GM19238 (cell line): ENCODE measurements around the gene CENPE.

Source experiments
- DNase-seq: peaks from one replicate; pipeline ENCODE4 v3.0.0; 2011; ENCODE audit warnings: low spot score; ENCODE audit not compliant: insufficient read length

CENPE gene

DNA sequence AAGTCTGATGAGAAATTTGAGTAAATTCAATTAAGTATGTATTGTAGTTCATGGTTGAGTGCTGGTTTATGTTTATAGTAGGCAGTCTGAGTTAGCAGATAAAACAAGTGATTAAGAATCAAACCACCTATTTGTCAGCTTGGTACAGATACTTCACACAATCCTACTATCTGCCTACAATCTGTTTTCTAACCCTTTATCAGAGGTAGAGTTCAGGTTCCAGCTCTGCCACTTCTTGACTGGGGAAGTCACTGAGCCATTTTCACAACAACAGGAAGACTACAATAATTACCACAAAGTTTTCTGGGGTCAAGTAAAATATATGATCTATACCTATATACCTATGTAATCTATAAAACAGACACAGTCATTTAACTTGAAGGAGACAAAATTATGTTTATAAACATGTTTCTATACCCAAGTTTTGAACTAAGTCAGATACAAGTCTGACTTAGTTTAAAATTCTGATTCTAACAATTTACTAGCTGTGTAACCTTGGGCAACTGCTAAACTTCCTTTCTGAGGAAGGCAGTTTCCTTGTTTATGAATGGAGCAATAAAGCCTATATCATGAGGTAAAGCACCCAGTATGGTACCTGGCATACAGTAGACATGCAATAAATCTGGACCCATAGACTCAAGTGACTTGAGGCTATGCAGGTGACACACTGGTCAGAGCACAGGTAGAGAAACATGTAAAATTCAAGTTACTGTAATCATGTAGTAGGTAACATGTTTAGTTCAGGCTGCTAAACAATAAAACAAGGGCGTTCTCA is 61.3 kb downstream of the CENPE start:
- no peak for DNase-seq

DNA sequence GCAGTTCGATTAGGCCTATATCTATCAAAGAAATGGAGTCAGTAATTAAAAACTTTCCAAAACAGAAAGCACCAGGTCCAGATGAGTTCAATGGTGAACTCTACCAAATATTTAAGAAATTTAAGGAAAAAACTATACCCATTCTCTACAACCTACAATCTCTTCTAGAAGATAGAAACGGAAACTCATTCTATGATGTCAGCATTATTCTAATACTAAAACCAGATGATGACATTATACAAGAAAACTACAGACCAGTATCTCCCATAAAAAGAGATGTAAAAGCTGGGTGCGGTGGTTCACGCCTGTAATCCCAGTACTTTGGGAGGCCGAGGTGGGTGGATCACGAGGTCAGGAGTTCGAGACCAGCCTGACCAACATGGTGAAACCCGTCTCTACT is 69.0 kb downstream of the CENPE start:
- no peak for DNase-seq

DNA sequence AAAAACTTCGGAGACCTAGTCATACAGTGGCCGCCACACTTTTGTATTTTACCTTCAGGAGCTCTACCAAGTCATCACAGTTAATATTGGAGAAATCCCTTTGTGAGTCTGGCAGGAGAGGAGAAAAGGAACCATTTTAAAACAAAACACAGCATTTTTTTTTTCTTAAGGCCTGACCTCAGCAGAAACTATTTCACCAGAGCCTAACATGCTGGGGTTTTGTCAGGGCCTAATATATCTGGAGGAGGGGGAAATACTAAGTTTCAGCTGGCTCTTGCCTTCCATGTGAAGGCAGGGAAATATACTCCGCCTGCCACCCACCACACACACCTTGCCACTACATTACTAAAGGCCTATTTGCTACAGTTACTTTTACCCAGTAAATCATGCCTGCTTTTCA is 72.0 kb downstream of the CENPE start:
- no peak for DNase-seq

DNA sequence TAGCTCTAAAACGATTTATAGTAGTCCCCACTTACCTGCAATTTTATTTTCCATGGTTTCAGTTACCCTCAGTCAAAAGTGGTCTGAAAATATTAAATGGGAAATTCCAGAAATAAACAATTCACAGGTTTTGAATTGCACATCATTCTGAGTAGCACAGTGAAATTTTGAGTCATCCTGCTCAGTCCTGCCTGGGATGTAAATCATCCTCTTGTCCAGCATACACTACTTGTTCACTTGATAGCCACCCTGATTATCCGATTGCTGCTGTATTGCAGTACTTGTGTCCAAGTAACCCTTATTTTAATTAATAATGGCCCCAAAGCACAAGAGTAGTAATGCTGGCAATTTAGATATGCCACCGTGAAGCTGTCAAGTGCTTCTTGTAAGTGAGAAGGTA is 75.0 kb downstream of the CENPE start:
- no peak for DNase-seq

DNA sequence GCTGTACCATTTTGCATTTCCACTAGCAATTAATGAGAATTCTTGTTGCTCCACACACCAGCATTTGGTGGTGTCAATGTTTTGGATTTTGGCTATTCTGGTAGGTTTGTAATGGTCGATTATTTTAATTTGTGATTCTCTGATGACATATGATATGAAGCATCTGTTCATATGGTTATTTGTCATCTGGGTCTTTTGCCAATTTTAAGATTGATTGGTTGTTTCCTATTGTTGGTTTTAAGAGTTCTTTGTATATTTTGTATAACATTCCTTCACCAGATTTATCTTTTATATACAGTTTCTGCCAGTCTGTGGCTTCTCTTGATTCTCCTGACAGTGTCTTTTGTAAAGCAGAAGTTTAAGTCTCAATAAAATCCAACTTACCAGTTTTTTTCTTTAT is 80.0 kb downstream of the CENPE start:
- no peak for DNase-seq

DNA sequence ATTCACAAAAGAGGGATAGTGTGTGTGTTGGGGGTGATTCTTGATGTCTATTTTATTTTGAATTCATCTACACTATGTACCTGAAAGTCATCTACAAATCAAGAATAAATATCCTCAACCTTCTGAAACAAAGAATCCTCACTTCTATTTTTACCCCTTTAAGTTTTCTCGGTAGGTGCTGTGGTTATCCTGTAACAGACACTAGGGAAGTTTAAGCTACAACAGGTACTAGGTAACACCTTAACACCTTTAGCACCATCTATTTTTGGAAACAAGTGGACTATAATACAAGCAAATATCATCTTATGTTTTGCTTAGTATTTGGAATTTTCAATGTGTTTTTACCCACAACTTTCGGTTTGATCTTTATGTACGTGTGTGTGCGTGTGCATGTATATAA is 86.5 kb downstream of the CENPE start:
- DNase-seq = no peak

DNA sequence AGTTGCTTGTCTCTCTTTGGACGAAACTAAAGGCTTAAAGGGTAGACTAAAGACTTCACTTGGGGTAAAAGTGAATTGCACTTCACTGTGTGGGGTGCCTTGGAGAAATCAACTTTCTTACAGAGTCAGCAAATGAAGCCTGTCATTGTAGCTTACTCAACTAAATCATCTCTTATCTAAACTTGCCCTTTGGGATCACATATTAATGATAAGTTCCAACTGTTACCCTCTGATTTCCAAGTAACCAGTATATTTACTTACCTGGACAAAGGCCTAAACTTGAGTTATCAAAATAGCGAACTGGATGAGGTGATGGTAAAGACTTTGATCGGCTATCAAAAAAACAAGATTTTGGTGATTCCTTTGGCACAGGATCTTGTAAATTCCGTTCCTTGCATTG is 89.6 kb downstream of the CENPE start:
- DNase-seq = no peak

DNA sequence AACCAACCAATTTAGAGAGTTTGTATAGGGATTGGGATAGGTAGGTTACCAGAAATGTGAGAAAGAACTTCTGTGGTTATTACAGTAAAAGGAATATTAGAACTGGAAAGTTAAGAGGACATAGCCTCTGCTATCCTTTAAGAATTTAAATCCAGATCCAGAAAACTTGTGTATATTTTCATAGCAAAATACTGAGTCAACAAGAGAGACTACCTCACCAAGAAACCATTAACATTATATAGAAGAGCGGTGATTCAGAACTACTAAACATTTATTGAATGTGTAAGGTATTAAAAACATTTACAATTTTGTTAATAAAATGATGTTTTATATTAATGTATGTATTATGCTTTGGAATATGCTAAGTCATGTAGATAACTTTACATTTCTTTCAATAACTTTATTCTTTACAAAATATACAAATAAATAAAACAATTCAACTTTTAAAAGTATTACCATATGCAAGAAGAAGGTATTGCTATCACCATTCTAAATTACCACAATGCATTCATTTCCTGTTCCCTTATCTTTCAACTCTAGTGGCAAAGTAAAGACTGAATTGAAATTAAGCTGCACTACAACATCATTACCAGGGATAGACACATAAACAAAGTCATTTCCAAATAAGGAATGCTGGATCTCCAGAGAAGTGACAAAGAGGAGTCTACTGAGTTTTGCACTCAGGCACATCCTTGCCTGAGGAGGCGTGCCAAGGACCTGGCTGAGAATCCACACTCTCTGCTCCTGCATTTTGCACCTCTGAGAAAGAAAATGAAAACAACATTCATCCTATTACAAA is 92.4 kb downstream of the CENPE start:
- no peak for DNase-seq

DNA sequence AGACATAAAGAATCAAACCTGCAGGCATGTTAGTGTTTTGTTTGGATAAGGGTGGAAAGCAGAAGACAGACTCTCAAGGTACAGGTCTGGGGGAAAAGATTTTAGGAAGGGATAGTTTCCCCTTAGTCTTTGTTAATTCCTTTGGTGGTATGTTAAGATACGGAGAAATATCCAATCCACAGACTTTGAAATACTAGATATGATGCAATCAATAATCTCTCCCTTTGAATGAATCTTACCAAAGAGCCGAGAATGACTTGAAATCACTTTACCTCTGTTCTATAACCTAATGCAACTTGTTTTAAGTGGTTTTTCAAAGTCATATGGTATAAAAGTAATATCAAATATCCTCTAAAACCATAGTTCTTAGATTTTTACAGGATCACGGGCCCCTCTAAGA is 93.3 kb downstream of the CENPE start:
- DNase-seq = no peak

DNA sequence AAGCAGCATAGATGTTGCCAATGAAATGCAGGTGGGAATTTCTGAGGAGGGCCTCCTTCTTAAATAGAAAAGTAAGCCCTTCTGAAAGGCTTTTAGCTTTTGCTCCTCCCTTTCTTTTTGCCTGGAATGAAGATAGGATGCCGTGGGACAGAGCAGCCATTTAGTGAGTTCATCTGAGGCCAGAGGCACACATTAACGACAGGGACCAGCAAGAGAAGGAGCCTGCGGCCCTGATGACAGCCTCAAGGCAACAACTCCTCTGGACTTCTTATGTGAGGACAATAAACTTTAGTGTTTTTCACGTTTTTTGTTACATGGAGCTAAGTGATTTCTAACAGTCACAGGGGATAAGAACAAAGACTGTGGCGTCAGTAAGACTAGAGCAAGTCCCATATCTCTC is 97.5 kb downstream of the CENPE start:
- no peak for DNase-seq

DNA sequence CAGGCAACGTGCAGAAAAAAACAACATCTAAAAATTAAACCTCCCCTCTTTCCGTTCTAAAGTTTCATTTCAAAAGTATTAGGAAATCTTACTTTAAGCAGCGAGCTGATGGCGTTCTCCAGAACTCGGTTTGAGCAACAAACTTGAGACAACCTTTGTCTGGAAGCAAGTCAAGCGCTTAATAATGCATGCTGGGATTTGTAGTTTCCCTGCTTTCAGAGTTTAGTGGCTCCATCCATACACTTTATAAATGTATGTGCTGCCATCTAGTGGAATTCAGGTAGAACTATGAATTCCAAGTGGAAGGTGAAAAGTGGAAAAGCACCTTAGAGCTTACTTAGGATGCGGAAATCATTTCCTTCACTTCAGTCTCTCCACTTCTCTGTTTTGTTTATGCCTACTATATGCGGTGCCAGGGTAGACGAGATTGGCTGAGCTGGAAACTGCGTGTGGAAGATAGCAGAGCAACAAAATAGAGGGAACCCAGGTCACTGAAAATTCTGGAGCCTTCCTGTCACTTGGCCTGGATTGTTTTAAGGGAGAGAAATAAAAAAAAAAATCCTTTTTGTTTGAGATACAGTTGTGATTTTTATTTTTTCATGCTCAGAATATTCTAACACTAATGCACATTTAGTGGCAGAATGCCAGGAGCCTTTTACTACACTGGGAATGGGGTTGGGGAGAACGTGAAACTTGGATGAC is 98.3 kb downstream of the CENPE start, which contains the start of gene BDH2:
TSS of gene BDH2 (minus strand) at position 144 of the 702 bp plus-strand sequence. CDS start 3,580 bp downstream, outside the sequence.
- DNase-seq = peak; percentile 60

DNA sequence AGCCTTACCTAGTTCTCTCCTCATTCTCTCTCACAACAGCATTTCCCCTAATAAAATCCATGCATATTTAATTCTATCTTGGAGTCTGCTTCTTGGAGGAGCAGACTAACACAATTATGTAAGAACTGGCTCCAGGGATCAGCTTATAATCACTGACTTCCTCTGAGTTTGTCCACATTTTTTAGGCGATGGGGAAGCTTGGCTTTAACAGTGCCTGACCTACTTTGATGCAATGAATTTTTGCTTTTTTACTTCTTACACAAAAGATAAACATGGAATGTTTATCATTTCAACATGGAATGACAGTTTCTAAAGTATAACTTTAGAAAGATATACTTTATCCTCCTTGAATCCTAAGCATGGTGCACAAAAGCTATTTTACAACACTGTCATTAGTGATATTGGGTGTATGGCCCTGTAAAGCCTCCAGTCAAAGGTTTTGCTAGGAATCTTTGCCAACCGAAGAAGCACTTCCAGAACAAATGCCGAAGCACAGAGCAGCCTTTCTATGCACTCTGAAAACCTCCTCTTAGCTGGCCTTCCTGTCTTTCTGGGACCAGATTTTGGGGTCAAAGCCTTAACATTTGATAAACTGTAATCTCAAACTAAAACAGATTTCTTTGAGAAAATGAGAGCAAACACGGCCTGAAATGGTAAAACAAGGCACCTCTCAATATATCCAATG is 99.2 kb downstream of the CENPE start:
- no peak for DNase-seq

DNA sequence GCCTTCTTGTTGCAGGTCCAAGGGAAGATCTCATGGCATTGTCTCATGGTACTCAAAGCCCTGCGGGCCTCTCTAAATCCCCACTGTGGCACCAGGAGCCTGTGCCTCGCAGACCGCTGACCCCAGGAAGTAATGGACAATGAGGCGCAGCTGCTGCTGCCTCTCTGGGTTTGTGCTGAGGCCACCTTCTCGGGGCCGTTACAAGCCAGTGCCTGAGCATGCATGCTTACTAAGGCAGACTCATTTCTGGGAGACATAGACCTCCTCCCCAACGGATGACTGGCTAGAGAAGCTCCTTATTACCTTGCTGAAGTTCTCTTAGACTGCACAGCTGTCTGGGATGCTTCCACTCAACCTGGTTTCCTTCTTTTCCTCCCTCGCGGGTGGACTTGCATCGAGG is 99.8 kb downstream of the CENPE start:
- no peak for DNase-seq

DNA sequence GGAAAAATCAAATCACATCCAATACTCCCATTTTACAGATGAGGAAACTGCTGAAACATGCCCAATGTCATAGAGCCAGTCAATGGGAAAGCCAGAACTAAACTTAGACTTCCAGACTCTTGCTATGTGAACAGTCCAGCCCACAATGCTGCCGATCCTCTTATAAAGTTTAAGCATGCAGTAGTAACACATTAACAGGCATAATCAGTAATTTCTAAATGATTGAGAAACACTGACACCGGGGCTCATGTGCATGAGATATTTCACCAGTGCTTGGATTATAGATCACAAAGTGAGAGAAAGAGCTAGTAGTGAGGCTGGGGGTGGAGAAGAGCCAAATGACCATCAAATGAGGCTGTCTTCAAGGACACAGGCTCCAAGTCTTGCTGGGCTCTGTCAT is 101.0 kb downstream of the CENPE start:
- no peak for DNase-seq

DNA sequence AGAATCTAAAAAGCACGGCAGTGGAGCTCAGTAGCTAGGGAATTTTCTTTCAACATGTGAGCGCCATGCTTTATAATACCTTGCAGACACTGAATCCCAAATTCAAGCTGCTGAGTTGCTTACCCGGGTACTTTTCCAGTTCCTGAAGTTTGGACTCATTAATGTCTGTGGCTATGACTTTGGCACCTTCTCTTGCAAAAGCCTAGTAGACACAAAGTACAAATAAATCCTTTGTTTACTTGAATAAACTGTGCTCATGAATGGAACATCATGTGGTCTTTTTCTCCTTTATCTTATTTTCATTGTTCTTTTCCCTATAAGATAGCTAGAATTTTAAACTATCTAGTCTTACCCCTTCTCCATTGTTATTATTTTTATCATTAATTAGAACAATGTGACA is 103.1 kb downstream of the CENPE start:
- DNase-seq = no peak

DNA sequence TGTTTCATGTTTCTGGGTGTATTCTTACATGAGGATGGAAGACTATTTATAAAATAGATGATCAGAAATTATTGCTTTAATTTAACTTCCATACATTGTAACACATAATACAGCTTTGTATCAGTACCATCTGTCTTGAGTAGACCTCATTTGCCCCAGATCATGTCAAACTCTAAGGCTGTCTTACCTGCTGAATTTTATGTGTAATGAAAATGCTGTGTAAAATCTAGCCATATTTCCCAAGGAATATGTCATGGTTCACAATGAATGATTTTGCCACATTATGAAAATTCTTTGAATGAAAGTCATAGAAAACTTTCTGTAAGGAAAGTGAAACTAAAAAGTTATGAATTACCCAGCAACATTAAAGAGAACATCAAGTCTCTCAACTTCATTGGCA is 105.9 kb downstream of the CENPE start:
- DNase-seq = no peak

DNA sequence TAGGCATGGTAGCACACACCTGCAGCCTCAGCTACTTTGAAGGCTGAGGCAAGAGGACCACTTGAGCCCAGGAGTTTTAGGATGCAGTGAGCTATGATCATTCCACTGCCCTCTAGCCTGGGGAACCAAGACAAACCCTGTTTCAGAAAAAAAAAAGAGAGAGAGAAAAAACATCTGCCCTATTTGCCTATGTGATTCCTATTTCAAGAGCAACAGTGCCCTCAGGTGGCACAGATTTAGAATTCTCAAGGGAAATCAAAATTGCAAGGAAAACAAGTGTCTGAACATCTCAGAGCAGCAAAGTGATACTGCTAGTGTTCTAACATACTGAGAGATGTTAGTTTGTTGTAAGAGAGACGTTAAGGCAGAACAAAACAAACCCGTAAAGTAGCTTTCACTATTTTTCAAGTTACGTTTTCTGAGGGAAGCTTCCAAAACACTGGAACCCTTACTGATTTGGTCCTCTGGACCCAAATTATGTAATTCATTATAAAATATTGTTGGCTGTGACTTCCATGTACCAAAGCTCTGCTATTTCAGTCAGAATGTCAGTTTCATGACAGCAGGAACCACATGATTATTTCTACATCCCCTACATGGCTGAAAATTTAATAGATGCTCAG is 106.4 kb downstream of the CENPE start:
- DNase-seq = no peak

DNA sequence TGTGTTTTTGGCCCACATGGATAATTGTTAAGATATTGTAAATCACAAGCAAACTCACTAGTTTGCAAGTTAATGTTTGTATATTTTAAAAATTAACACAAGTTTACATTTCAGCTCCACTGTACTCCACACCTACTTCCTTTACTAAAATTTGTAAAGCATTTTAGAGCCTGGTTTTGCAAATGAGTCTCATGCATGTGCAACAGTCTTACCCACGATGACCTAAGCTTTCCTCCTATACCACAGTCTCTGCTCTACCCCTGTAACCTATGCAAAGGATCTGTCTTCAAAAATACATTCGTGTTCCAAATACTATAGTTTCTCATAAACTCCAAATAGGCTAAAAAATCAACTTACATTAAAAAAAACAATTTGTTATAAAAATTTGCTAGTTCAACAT is 108.7 kb downstream of the CENPE start:
- DNase-seq = no peak

DNA sequence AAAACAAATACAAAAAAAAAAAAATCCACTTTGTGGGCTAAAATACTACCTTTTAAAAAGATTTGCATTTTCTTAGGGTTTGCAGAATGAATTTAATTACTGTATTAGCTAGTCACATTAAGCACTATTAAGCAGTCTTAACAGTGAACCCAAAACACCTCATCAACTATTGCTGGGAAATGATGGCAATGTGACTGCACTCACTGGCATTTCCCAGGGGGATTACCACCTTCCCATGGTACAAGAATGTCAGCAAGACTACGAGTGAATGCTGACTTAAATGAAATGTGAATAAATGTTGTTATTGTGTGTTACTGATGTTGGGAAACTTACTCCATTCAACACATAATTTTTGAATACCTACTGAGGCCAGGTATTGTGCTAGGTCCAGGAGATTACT is 111.6 kb downstream of the CENPE start:
- DNase-seq = no peak

DNA sequence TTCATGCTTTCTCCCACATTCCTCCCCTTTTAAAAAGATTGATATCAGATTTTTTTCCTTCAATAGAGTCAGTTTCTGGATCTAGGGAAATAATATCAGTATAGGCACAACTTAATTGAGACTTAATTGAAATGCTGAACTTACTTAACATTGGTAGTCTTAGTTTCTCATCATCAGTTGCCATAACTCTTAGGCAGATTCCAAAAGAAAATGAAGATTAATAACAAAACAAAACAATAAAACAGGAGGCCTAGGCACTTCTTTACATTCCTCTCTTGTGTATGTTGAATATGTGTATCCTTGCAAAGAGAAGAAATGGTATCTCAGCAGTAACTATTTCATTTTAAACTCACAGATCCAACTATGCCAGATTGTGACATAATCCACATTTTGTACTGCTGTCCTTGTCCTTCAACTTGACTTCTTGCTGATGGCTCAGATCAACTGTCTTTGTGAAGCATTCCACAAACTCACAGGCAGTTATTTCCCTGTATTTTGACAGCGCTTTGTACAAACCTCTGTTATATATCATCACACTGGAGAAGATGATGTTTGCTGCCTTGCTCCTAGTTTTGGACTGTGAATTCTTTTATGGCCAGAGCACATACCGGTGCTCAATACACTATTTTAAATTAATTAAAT is 112.5 kb downstream of the CENPE start:
- DNase-seq = no peak

DNA sequence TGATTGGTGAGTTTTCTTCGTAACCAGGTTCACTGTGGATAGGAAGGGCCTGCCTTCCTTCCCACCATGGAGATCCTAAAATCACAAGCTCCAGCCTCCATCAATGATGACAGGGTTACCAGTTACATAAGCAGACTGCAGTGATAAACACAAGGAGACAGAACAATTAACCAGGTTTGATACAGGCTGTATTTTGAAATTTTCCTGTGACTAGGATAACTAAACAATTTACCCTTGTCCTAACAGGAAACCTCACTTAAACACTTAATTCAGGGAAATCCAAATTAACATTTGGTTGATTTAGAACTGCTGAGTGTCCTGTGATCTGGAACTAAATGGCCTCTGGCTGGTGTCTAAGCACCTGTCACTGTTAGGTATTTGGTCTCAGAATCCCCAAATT is 118.5 kb downstream of the CENPE start:
- DNase-seq = no peak
